DOHH2 (cell line): ENCODE measurements around the gene UBE2N.

ENCODE experiments used
- H3F3A ChIP-seq: fragments of 200-600 bp; sonication (generic), shearing (Covaris generic); 2 replicates; pipeline ENCODE4 v1.6.0; 2016; ENCODE audit warnings: antibody characterized with exemption, mild to moderate bottlenecking; ENCODE audit not compliant: control insufficient read depth, insufficient read depth
- H3K27ac ChIP-seq: fragments of 200-600 bp; sonication (generic); 2 replicates; pipeline ENCODE4 v1.5.1; 2014; ENCODE audit warnings: low read depth, mild to moderate bottlenecking, low read length, moderate library complexity
- H3K27me3 ChIP-seq: fragments of 200-600 bp; sonication (generic); 2 replicates; pipeline ENCODE4 v1.6.1; 2014; ENCODE audit warnings: mild to moderate bottlenecking, low read length, mixed read lengths; ENCODE audit not compliant: control insufficient read depth
- H3K36me3 ChIP-seq: fragments of 200-600 bp; sonication (generic); 2 replicates; pipeline ENCODE4 v1.6.1; 2014; ENCODE audit warnings: mild to moderate bottlenecking, low read length, moderate library complexity, mixed read lengths; ENCODE audit not compliant: control insufficient read depth
- H3K4me1 ChIP-seq: fragments of 200-600 bp; sonication (generic); 2 replicates; pipeline ENCODE4 v1.6.1; 2014; ENCODE audit warnings: mild to moderate bottlenecking, low read length, mixed read lengths; ENCODE audit not compliant: control insufficient read depth
- H3K4me2 ChIP-seq: fragments of 200-600 bp; sonication (generic); 2 replicates; pipeline ENCODE4 v1.6.0; 2014; ENCODE audit warnings: mild to moderate bottlenecking, low read length, moderate library complexity
- H3K4me3 ChIP-seq: fragments of 200-600 bp; sonication (generic); 2 replicates; pipeline ENCODE4 v1.5.1; 2014; ENCODE audit warnings: mild to moderate bottlenecking, low read length, mixed read lengths
- H3K79me2 ChIP-seq: fragments of 200-600 bp; sonication (generic); 2 replicates; pipeline ENCODE4 v1.6.1; 2014; ENCODE audit warnings: mild to moderate bottlenecking, low read length, mixed read lengths; ENCODE audit not compliant: control insufficient read depth
- H3K9me2 ChIP-seq: fragments of 200-600 bp; sonication (generic); replicated peaks from 2 replicates; pipeline ENCODE4 v1.6.1; 2014; ENCODE audit warnings: mild to moderate bottlenecking, low read length, mixed read lengths; ENCODE audit not compliant: control insufficient read depth
- H3K9me3 ChIP-seq: fragments of 200-600 bp; sonication (generic); 2 replicates; pipeline ENCODE4 v1.6.1; 2014; ENCODE audit warnings: antibody characterized with exemption, low read length, mixed read lengths; ENCODE audit not compliant: control insufficient read depth, insufficient read depth
- H4K20me1 ChIP-seq: fragments of 200-600 bp; sonication (generic); 2 replicates; pipeline ENCODE4 v1.6.0; 2014; ENCODE audit warnings: low read depth, mild to moderate bottlenecking, antibody characterized with exemption, low read length, moderate library complexity; ENCODE audit not compliant: control insufficient read depth, insufficient read depth
- EZH2phosphoT487 ChIP-seq: fragments of 200-600 bp; sonication (generic); IDR thresholded peaks from 2 replicates; pipeline ENCODE4 v1.6.1; 2017; ENCODE audit warnings: borderline replicate concordance, mild to moderate bottlenecking, antibody characterized with exemption, low read length, moderate library complexity, mixed read lengths
- TF ChIP-seq, protein P1 (sequence below): fragments of 200-600 bp; sonication (generic); IDR thresholded peaks from one replicate; pipeline ENCODE4 v1.5.1; 2014; ENCODE audit warnings: antibody characterized with exemption, mild to moderate bottlenecking, low read depth, low read length; ENCODE audit not compliant: poor library complexity, severe bottlenecking

The UBE2N gene

DNA sequence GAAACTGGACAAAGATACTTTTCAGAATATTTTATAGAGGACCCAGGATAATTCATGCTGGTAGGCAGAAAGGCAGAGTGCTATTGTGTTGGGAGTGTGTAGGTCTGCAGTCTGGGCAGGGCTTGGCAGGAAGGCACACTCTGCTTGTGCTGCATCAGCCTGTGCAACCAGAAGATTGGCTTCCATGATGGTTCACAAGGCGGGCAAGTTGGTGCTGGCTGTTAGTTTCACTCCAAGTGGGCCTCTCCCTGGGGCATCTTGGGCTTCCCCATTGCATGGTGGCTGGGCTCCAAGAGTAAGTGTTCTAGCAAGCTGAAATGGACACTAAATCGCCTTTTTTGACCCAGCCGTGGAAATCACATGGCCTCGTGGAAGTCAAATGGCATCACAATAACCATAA, 1.8 kb upstream of the UBE2N start:
- Histone ChIP-seq H3K79me2 (peaks cover 49% of the 10 kb centered on the region), H4K20me1 (peaks cover 23% of the 10 kb centered on the region), H3K4me3 (no peak overlapping the region), H3K4me2 (peak overlapping the region; percentile 95), H3K27me3 (no peaks in the 10 kb centered on the region; the same call in 1 of the 2 replicates), H3K9me3 (no peaks in the 10 kb centered on the region), H3F3A (peaks cover 3% of the 10 kb centered on the region; the same call in 1 of the 2 replicates), H3K36me3 (peaks cover 18% of the 10 kb centered on the region), H3K27ac (no peak overlapping the region), H3K9me2 (no peaks in the 10 kb centered on the region), H3K4me1 (peaks cover 34% of the 10 kb centered on the region)
- TF ChIP-seq EZH2phosphoT487: no peak
- TF ChIP-seq, protein P1, sequence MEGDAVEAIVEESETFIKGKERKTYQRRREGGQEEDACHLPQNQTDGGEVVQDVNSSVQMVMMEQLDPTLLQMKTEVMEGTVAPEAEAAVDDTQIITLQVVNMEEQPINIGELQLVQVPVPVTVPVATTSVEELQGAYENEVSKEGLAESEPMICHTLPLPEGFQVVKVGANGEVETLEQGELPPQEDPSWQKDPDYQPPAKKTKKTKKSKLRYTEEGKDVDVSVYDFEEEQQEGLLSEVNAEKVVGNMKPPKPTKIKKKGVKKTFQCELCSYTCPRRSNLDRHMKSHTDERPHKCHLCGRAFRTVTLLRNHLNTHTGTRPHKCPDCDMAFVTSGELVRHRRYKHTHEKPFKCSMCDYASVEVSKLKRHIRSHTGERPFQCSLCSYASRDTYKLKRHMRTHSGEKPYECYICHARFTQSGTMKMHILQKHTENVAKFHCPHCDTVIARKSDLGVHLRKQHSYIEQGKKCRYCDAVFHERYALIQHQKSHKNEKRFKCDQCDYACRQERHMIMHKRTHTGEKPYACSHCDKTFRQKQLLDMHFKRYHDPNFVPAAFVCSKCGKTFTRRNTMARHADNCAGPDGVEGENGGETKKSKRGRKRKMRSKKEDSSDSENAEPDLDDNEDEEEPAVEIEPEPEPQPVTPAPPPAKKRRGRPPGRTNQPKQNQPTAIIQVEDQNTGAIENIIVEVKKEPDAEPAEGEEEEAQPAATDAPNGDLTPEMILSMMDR: no peak

DNA sequence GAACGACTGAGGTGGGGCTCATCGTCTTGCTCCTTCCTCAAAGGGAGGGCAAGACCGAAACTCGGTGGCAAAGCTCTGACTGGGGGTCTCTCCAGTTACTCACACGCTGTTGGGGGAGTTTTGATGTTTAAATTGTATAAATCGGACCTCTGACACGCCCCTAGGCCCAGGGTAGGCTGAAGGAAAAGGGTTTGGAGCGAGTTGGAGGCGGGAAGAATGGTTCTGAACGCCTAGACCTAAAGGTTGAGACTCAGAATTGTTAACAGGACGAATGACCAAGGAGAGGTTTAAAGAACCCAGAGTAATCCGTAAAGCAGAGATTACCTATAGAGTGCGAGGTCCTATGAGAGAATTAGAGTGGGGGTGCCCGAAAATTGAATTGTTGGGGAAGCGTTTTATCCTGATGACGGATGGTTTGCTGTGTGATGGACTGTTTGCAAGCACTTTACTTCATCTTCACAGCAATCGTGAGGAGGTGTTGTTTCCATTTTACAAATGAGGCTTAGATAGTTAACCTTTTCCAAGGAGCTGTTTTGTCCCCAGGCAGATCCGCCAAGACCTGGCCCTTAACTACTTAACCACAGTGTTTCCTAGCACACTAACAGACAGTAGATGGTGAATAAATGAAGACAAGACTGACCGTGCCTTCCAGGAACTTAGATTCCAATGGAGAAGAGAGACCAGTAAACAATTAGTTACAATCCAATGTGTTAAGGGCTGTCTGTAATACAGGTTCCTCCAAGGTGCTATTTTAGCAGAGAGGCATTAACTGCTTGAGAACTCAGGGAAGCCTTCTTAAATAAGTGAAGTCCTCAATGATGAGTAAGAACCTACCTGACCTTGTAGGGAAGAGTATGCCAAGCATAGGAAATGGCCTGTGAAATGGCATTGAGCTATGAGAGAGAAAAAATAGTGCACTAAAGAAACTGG, 929 bp upstream of the UBE2N start:
- H3K4me1 ChIP-seq: peaks cover 43% of the 10 kb centered on the region

DNA sequence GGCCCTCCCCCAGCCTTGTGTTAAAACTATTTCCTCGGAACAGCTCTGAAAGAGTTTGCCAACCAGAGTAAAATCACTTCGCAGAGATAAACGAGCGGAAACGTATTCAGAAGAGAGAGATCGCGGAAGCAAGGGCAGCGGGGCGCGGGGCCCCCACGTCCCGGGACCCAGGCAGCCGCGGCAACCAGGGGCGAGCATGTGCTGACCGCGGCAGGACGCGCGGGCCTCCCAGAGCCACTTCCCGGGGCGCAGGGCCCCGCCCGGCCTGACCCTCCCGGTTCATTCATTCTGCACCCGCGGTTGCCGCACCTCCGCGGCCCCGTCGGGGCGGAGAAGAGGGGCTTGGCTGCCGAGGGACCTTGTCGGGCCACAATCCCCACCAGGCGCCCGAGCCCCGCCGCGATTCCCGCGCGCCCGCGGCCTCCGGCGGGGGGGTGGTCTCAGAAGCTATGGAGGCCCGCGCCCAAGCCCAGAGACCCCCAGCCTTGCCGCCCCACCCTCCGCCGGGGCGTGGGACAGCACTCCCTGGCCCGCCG, 598 bp downstream of the UBE2N start:
- H3F3A ChIP-seq: peaks cover 8% of the 10 kb centered on the region
- peaks cover 27% of the 10 kb centered on the region for H3K36me3 ChIP-seq
- peak overlapping the region; percentile 77 for H3K27ac ChIP-seq
- H3K27me3 ChIP-seq: no peaks in the 10 kb centered on the region; the same call in 1 of the 2 replicates
- peaks cover 44% of the 10 kb centered on the region for H4K20me1 ChIP-seq
- no peak for TF ChIP-seq EZH2phosphoT487
- TF ChIP-seq, protein P1: no peak
- H3K4me2 ChIP-seq: peak overlapping the region; percentile 95
- H3K79me2 ChIP-seq: peaks cover 73% of the 10 kb centered on the region
- H3K4me3 ChIP-seq: peak overlapping the region; percentile 94
- H3K9me2 ChIP-seq: no peaks in the 10 kb centered on the region
- peaks cover 59% of the 10 kb centered on the region for H3K4me1 ChIP-seq
- H3K9me3 ChIP-seq: no peaks in the 10 kb centered on the region

More for the DNA sequence above, 929 bp upstream of the UBE2N start:
- Histone ChIP-seq H3K79me2 (peaks cover 58% of the 10 kb centered on the region), H3F3A (peaks cover 3% of the 10 kb centered on the region; the same call in 1 of the 2 replicates), H4K20me1 (peaks cover 30% of the 10 kb centered on the region), H3K9me2 (no peaks in the 10 kb centered on the region), H3K36me3 (peaks cover 18% of the 10 kb centered on the region), H3K9me3 (no peaks in the 10 kb centered on the region), H3K27ac (peak overlapping the region; percentile 77), H3K4me2 (peak overlapping the region; percentile 95), H3K27me3 (no peaks in the 10 kb centered on the region; the same call in 1 of the 2 replicates), H3K4me3 (peak overlapping the region; percentile 94)
- TF ChIP-seq EZH2phosphoT487: no peak
- TF ChIP-seq, protein P1: no peak
